Fibroblast of lung (primary cell): ENCODE results near the gene STX12. TPM values are rescaled to one million over a fixed set of nuclear protein-coding genes. Genes with fewer than 3 reads are reported as not detected.

ENCODE experiments used
- DNase-seq, 2 donors: peaks; one replicate each; pipeline versions ENCODE4 v3.0.0 to v3.0.0-alpha.2; 2010; ENCODE audit warnings: low read depth in 2 of 2
- H2AFZ ChIP-seq: 2 replicates; pipeline ENCODE4 v1.5.1; 2012; ENCODE audit warnings: low read length, control low read depth, inconsistent platforms
- H3K27ac ChIP-seq: 2 replicates; pipeline ENCODE4 v1.5.1; 2011; ENCODE audit warnings: low read length, control low read depth; ENCODE audit not compliant: insufficient read depth
- H3K27me3 ChIP-seq: 2 replicates; pipeline ENCODE4 v1.5.1; 2011; ENCODE audit warnings: mild to moderate bottlenecking, low read length; ENCODE audit not compliant: control insufficient read depth, insufficient read depth
- H3K36me3 ChIP-seq: 2 replicates; pipeline ENCODE4 v1.5.1; 2011; ENCODE audit warnings: low read length; ENCODE audit not compliant: control insufficient read depth, insufficient read depth
- H3K4me1 ChIP-seq: 2 replicates; pipeline ENCODE4 v1.5.1; 2011; ENCODE audit warnings: low read length; ENCODE audit not compliant: control insufficient read depth, insufficient read depth; ENCODE audit errors: extremely low read depth
- H3K4me2 ChIP-seq: 2 replicates; pipeline ENCODE4 v1.5.1; 2011; ENCODE audit warnings: low read length, control low read depth; ENCODE audit not compliant: insufficient read depth; ENCODE audit errors: extremely low read depth
- H3K4me3 ChIP-seq, 4 experiments: fragments of 200-600 bp in 1 of 4; sonication (generic) in 1 of 4; replicated peaks in 1 of 4; 2 replicates each; pipeline ENCODE4 v1.5.1; 2011 to 2016; ENCODE audit warnings: low read length in 4 of 4, low read depth in 3 of 4, mild to moderate bottlenecking in 3 of 4, control low read depth in 2 of 4, inconsistent platforms in 1 of 4, mixed read lengths in 1 of 4; ENCODE audit not compliant: insufficient read depth in 1 of 4; ENCODE audit errors: control extremely low read depth in 1 of 4
- H3K79me2 ChIP-seq: 2 replicates; pipeline ENCODE4 v1.5.1; 2012; ENCODE audit warnings: mild to moderate bottlenecking, low read length, inconsistent platforms; ENCODE audit not compliant: control insufficient read depth, insufficient read depth
- H3K9ac ChIP-seq: 2 replicates; pipeline ENCODE4 v1.5.1; 2011; ENCODE audit warnings: mild to moderate bottlenecking, low read length, control low read depth; ENCODE audit not compliant: insufficient read depth
- H3K9me3 ChIP-seq: 2 replicates; pipeline ENCODE4 v1.5.1; 2012; ENCODE audit warnings: low read depth, low read length; ENCODE audit not compliant: control insufficient read depth, insufficient read depth
- H4K20me1 ChIP-seq: 2 replicates; pipeline ENCODE4 v1.5.1; 2011; ENCODE audit warnings: low read length; ENCODE audit not compliant: control insufficient read depth, insufficient read depth; ENCODE audit errors: extremely low read depth
- CTCF ChIP-seq, 2 donors: IDR thresholded peaks in 1 of 2; conservative IDR thresholded peaks in 1 of 2; 1 replicate in 1 of 2; 2 replicates in 1 of 2; pipeline ENCODE4 v1.5.1; 2011 to 2012; ENCODE audit warnings: low read length in 2 of 2, control low read depth in 1 of 2, inconsistent platforms in 1 of 2, low read depth in 1 of 2, mild to moderate bottlenecking in 1 of 2
- EZH2 ChIP-seq: IDR thresholded peaks from 2 replicates; pipeline ENCODE4 v1.5.1; 2012; ENCODE audit warnings: low read length, control low read depth, mild to moderate bottlenecking; ENCODE audit errors: missing control alignments
- polyA plus RNA-seq, 2 donors: library from polyadenylated mRNA; depleted of rRNA in 1 of 2; stranded (reverse) in 1 of 2; unstranded in 1 of 2; fragments of >200 nt; gene quantifications; 2 replicates each; pipeline ENCODE4 v1.2.1, GENCODE V29; 2011 to 2012; ENCODE audit warnings: missing spikeins in 1 of 2
- total RNA-seq: library from RNA; depleted of rRNA; stranded (reverse); fragments of >200 nt; gene quantifications from 2 replicates; pipeline ENCODE4 v1.2.1, GENCODE V29; 2014

The STX12 gene
- total and polyA plus RNA-seq, 2 donors (not counting 1 experiment from before 2014, with no cell fraction given), result 60.8 to 76.7 TPM

GRCh38 chr1:27778056-27778455 is 5.0 kb downstream of the STX12 start:
- H3K4me3 ChIP-seq, result no peak overlapping the region
- H3K9ac ChIP-seq, result no peak overlapping the region
- no peak overlapping the region for H2AFZ ChIP-seq
- no peaks in the 10 kb centered on the region for H4K20me1 ChIP-seq
- no peaks in the 10 kb centered on the region for H3K9me3 ChIP-seq
- no peak overlapping the region for H3K27ac ChIP-seq
- H3K27me3 ChIP-seq, result no peaks in the 10 kb centered on the region
- H3K4me1 ChIP-seq, result no peaks in the 10 kb centered on the region
- no peak for DNase-seq
- peaks cover 64% of the 10 kb centered on the region for H3K79me2 ChIP-seq
- no peaks in the 10 kb centered on the region for H3K36me3 ChIP-seq
- TF ChIP-seq CTCF (conservative IDR thresholded peaks at IDR 0.05 in 1 of 2, IDR thresholded peaks at IDR 0.05 in 1 of 2; ENCODE audit: low read depth in 1 of 2, low read length in 2 of 2), result no peak
- no peak for TF ChIP-seq EZH2
- H3K4me2 ChIP-seq, result no peak overlapping the region

- no peak overlapping the region for H3K4me3 ChIP-seq
- H3K9ac ChIP-seq, result no peak overlapping the region
- H3K4me1 ChIP-seq, result no peaks in the 10 kb centered on the region
- H4K20me1 ChIP-seq, result no peaks in the 10 kb centered on the region
- no peaks in the 10 kb centered on the region for H3K9me3 ChIP-seq
- TF ChIP-seq CTCF (conservative IDR thresholded peaks at IDR 0.05 in 1 of 2, IDR thresholded peaks at IDR 0.05 in 1 of 2; ENCODE audit: low read depth in 1 of 2, low read length in 2 of 2) (no peak), EZH2 (no peak)
- H3K36me3 ChIP-seq, result no peaks in the 10 kb centered on the region
- no peaks in the 10 kb centered on the region for H3K27me3 ChIP-seq
- H3K4me2 ChIP-seq, result no peak overlapping the region
- DNase-seq, result no peak
- no peak overlapping the region for H3K27ac ChIP-seq
- H3K79me2 ChIP-seq, result peaks cover 59% of the 10 kb centered on the region
- no peak overlapping the region for H2AFZ ChIP-seq
These were observed 6.1 kb downstream of the STX12 start for GRCh38 chr1:27779122-27779521.

- H3K27me3 ChIP-seq, result no peaks in the 10 kb centered on the region
- no peak overlapping the region for H3K4me2 ChIP-seq
- no peak for DNase-seq
- H3K4me3 ChIP-seq, result no peak overlapping the region
- H3K36me3 ChIP-seq, result no peaks in the 10 kb centered on the region
- TF ChIP-seq CTCF (conservative IDR thresholded peaks at IDR 0.05 in 1 of 2, IDR thresholded peaks at IDR 0.05 in 1 of 2; ENCODE audit: low read depth in 1 of 2, low read length in 2 of 2), result no peak
- no peak for TF ChIP-seq EZH2
- no peak overlapping the region for H2AFZ ChIP-seq
- no peaks in the 10 kb centered on the region for H3K9me3 ChIP-seq
- no peak overlapping the region for H3K9ac ChIP-seq
- no peaks in the 10 kb centered on the region for H3K4me1 ChIP-seq
- H3K27ac ChIP-seq, result no peak overlapping the region
- H4K20me1 ChIP-seq, result no peaks in the 10 kb centered on the region
- H3K79me2 ChIP-seq, result peaks cover 40% of the 10 kb centered on the region
These were observed 9.9 kb downstream of the STX12 start for GRCh38 chr1:27782950-27783349.
